Stimulated activated CD4-positive, alpha-beta T cell treated with anti-CD3 and anti-CD28 coated beads, Interleukin-2, amount 100 ng/mL, for 4 hours (primary cell): ENCODE data around the gene DCST1.

Experiments
- DNase-seq: peaks from one replicate; pipeline ENCODE4 v3.0.0-alpha.2; 2020; ENCODE audit warnings: low read depth

DCST1 gene

DNA sequence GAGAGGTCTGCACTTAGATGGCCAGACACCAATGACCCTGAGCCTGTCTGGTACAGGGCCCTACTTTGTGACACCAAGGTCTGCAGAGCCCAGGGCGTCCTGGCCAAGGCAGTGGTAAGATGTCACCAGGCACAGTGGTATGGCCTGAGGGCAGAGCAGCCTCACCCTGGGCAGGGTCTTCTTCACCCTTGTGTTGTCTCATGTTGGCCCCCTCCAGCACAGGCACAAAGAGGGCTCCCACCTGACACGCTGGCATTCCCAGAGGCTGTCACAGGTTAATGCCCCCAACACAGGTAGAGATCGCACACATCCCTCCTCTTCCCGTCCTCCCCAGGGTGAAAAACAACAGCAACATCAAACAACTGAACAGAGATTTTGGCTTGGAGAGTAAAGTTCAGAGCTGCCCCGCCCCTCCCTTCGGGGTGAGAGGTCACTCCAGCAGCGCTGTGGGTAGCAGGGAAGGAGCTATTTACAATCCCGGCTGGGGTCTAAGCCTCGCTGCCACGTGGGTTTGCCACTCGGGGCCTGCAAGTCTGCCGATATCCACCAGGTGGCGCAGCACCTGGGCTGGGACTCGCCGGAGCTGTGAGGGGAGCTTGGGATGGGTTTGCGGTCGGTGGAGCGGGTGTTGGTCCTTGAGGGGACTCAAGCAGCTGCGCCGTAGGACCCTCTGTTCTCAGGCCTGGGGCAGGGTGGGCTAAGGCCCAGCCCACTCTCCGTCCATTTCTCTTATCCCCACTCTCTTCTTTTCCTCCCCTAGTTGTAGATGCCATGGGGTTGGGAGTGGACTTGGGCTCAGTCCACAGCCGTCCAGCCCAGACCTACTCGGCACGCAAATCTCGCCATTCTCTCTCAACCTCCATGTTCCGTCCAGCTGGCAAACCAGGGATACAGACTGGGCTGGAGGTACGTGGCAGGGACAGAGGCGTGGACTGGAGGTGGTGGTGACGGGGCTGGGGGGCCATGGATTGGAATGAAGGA lies 57.7 kb downstream of the DCST1 start:
- peak; percentile 72 for DNase-seq

DNA sequence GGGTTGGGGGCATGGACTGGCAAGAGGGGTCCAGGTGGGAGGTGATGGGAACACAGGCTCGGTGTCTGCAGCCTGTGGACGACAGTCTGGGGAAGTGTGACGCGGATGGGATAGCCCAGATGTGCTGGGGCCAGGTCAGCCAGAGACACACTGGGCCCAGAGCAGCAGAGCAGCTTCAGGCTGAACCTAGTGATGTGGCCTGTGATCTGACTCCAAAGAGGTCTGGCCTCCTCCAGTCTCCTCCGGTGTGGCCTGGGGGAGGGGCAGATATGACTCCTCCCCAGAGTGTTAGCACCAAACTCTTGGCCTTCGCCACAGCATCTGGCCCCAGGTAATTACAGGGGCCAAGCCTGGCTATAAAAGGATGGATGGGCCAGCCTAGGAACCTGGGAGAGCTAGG lies 58.5 kb downstream of the DCST1 start:
- DNase-seq, result no peak

DNA sequence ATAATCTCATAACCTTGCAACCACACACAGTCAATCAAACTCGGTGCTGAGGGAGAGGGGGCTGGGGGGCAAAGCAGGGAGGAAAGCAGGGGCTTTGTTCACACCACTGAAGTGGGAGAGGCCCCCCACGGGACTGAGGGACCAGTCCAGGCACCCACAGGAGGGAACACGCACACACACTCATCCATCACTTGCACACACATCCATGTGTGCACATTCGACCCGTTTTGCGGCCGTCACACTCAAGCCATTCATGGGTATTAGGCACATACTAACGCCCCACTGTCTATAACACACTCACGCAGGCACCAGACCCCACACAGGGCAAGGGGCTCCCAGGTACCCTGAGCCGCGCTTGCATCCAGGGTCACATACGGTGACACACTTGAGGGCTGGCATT lies 59.0 kb downstream of the DCST1 start:
- no peak for DNase-seq

DNA sequence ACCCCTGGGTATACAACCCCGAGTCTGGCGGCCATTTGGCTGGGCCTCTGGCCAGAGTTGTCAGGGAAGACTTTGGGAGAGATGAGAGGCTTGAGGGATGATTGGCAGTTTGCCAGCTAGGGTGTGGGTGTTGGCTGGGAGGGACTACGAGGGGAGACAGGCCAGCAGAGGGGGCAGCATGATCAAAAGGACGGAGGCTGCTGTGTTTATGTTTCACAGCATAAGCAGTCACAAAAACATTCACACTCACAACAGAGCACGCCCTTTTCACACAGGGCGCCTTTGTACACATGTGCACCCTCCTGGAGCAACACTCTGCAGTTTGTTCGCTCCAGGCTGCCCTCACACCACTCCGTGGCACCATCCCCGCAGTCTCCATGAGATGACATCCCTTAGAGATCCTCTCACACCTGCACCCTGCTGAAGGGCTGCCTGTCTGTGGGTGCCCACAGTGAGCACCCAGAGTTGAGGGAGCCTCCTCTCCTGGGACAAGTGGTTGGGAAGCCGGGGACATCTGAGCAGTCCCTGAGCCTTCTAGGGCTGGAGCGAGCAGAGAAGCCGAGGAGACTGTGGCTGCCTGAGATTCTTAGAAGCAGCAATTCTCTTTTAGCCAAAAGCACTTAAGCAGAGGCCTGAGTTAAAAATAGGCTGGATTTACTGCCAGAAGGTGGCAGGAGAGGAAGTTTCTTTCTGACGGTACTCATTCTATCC lies 60.4 kb downstream of the DCST1 start:
- no peak for DNase-seq

DNA sequence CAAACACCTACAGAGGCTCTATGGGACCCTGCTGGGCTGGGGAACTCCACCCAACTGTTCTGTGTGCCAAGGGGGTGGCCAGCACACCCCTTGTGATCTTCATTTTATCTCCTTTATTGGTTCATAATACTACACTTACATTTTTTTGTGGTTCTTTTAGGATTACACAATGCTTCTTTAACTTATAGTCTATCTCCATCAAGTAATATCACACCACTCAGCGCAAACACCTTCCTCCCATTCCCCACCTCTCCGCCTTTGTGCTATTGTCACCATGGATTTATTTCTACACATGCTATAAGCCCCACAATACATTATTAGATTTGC lies 61.0 kb downstream of the DCST1 start:
- DNase-seq, result no peak

DNA sequence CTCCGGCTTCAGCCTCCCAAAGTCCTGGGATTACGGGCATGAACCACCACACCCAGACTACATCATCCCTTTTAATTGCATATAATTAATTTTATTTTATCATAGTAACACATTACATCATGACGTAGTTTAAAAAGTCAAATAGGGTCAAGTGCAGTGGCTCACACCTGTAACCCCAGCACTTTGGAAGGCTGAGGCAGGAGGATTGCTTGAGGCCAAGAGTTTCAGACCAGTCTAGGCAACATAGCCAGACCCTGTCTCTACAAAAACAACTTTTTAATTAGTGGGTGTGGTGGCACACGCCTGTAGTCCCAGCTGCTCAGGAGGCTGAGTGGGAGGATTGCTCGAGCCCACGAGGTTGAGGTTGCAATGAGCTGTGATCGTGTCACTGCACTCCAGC lies 65.7 kb downstream of the DCST1 start:
- no peak for DNase-seq
